ENCODE results near the gene FNDC3A. TPM values are rescaled to one million over a fixed set of nuclear protein-coding genes. Genes with fewer than 3 reads are reported as not detected.

Gene FNDC3A
- total and polyA plus RNA-seq, 2 experiments from 2014 or later = 19.5 to 50.4 TPM

GRCh38 chr13:49071341-49071937 is 95.7 kb downstream of the FNDC3A start:
- DNase-seq = no peak
- H3K9me2 ChIP-seq (ENCODE audit: insufficient read depth) = no peaks in the 10 kb centered on the region
- 0 out of 2 replicates have a peak, but pooled peaks cover 7% of the 10 kb centered on the region for H3K36me3 ChIP-seq (ENCODE audit: low read depth)
- peaks cover 67% of the 10 kb centered on the region for H3K79me2 ChIP-seq (ENCODE audit: insufficient read depth)
- no peaks in the 10 kb centered on the region for H4K20me1 ChIP-seq (ENCODE audit: insufficient read depth)
- no peak overlapping the region for H3K4me3 ChIP-seq
- H3F3A ChIP-seq (ENCODE audit: insufficient read depth) = peaks cover 16% of the 10 kb centered on the region
- H2AFZ ChIP-seq = no peak overlapping the region
- TF ChIP-seq EZH2 (IDR thresholded peaks at IDR 0.05; ENCODE audit: insufficient read depth, poor library complexity, severe bottlenecking) (no peak), EZH2phosphoT487 (IDR thresholded peaks at IDR 0.05; ENCODE audit: insufficient read depth, low read depth) (no peak)
- no peak overlapping the region for H3K27ac ChIP-seq
- no peak overlapping the region for H3K9ac ChIP-seq
- in situ Hi-C loops (cut with MboI) = no loop called here
- H3K27me3 ChIP-seq (replicated peaks; ENCODE audit: insufficient read depth) = no peaks in the 10 kb centered on the region
- H3K4me2 ChIP-seq (ENCODE audit: unreplicated experiment) = no peak overlapping the region
- no peaks in the 10 kb centered on the region for H3K9me3 ChIP-seq (ENCODE audit: low read depth)
- WGBS, 2 experiments (ENCODE audit: low coverage in 1 of 2, low lambda C conversion rate in 2 of 2, missing lambda C conversion rate in 2 of 2) = 95 to 96% methylated on average over 1 of the region's 1 CpG
- H3K4me1 ChIP-seq (ENCODE audit: insufficient read depth) = peaks cover 10% of the 10 kb centered on the region

- WGBS, 2 experiments (ENCODE audit: low coverage in 1 of 2, low lambda C conversion rate in 2 of 2, missing lambda C conversion rate in 2 of 2) = 79% methylated on average over 4 of the region's 4 CpGs
- Histone ChIP-seq H3K79me2 (ENCODE audit: insufficient read depth) (peaks cover 86% of the 10 kb centered on the region), H4K20me1 (ENCODE audit: insufficient read depth) (no peaks in the 10 kb centered on the region), H3K36me3 (ENCODE audit: low read depth) (no peaks in the 10 kb centered on the region; the same call in 1 of the 2 replicates), H3K9me2 (ENCODE audit: insufficient read depth) (no peaks in the 10 kb centered on the region), H3K27me3 (replicated peaks; ENCODE audit: insufficient read depth) (no peaks in the 10 kb centered on the region), H3K27ac (peak overlapping the region; percentile 54), H3K9ac (no peak overlapping the region), H3K9me3 (ENCODE audit: low read depth) (no peaks in the 10 kb centered on the region), H3K4me1 (ENCODE audit: insufficient read depth) (peaks cover 25% of the 10 kb centered on the region), H3K4me3 (no peak overlapping the region), H2AFZ (no peak overlapping the region), H3K4me2 (ENCODE audit: unreplicated experiment) (peak overlapping the region; percentile 29), H3F3A (ENCODE audit: insufficient read depth) (peaks cover 26% of the 10 kb centered on the region; the same call in 1 of the 2 replicates)
- TF ChIP-seq EZH2 (IDR thresholded peaks at IDR 0.05; ENCODE audit: insufficient read depth, poor library complexity, severe bottlenecking) (no peak), EZH2phosphoT487 (IDR thresholded peaks at IDR 0.05; ENCODE audit: insufficient read depth, low read depth) (no peak)
- in situ Hi-C loops (cut with MboI) = no loop called here
- peak; percentile 89 for DNase-seq
Observed at GRCh38 chr13:49082653-49083536, 107.2 kb downstream of the FNDC3A start.

- DNase-seq = no peak
- no peak overlapping the region for H3K4me3 ChIP-seq
- H4K20me1 ChIP-seq (ENCODE audit: insufficient read depth) = no peaks in the 10 kb centered on the region
- no peak overlapping the region for H2AFZ ChIP-seq
- H3K4me1 ChIP-seq (ENCODE audit: insufficient read depth) = peaks cover 25% of the 10 kb centered on the region
- TF ChIP-seq EZH2phosphoT487 (IDR thresholded peaks at IDR 0.05; ENCODE audit: insufficient read depth, low read depth) (no peak), EZH2 (IDR thresholded peaks at IDR 0.05; ENCODE audit: insufficient read depth, poor library complexity, severe bottlenecking) (no peak)
- peaks cover 22% of the 10 kb centered on the region; the same call in 1 of the 2 replicates for H3F3A ChIP-seq (ENCODE audit: insufficient read depth)
- in situ Hi-C loops (cut with MboI) = no loop called here
- no peak overlapping the region for H3K27ac ChIP-seq
- no peak overlapping the region for H3K9ac ChIP-seq
- no peaks in the 10 kb centered on the region for H3K9me3 ChIP-seq (ENCODE audit: low read depth)
- 79 to 81% methylated on average over 3 of the region's 3 CpGs for WGBS, 2 experiments (ENCODE audit: low coverage in 1 of 2, low lambda C conversion rate in 2 of 2, missing lambda C conversion rate in 2 of 2)
- no peaks in the 10 kb centered on the region for H3K36me3 ChIP-seq (ENCODE audit: low read depth)
- no peaks in the 10 kb centered on the region for H3K9me2 ChIP-seq (ENCODE audit: insufficient read depth)
- H3K79me2 ChIP-seq (ENCODE audit: insufficient read depth) = peaks cover 91% of the 10 kb centered on the region
- no peaks in the 10 kb centered on the region for H3K27me3 ChIP-seq (replicated peaks; ENCODE audit: insufficient read depth)
- H3K4me2 ChIP-seq (ENCODE audit: unreplicated experiment) = no peak overlapping the region
Observed at GRCh38 chr13:49084961-49085360, 109.2 kb downstream of the FNDC3A start.

- Histone ChIP-seq H3K79me2 (ENCODE audit: insufficient read depth) (peaks cover 77% of the 10 kb centered on the region), H3K9me3 (ENCODE audit: low read depth) (no peaks in the 10 kb centered on the region), H2AFZ (no peak overlapping the region), H3K4me1 (ENCODE audit: insufficient read depth) (peaks cover 25% of the 10 kb centered on the region), H3K4me2 (ENCODE audit: unreplicated experiment) (peak overlapping the region; percentile 19), H3K36me3 (ENCODE audit: low read depth) (no peaks in the 10 kb centered on the region), H3K9ac (no peak overlapping the region), H4K20me1 (ENCODE audit: insufficient read depth) (no peaks in the 10 kb centered on the region), H3F3A (ENCODE audit: insufficient read depth) (peaks cover 16% of the 10 kb centered on the region; the same call in 1 of the 2 replicates), H3K9me2 (ENCODE audit: insufficient read depth) (no peaks in the 10 kb centered on the region), H3K27ac (no peak overlapping the region), H3K27me3 (replicated peaks; ENCODE audit: insufficient read depth) (no peaks in the 10 kb centered on the region), H3K4me3 (no peak overlapping the region)
- in situ Hi-C loops (cut with MboI) = no loop called here
- no peak for TF ChIP-seq EZH2 (IDR thresholded peaks at IDR 0.05; ENCODE audit: insufficient read depth, poor library complexity, severe bottlenecking)
- no peak for TF ChIP-seq EZH2phosphoT487 (IDR thresholded peaks at IDR 0.05; ENCODE audit: insufficient read depth, low read depth)
- 0% methylated on average over 2 of the region's 2 CpGs for WGBS, 2 experiments (ENCODE audit: low coverage in 1 of 2, low lambda C conversion rate in 2 of 2, missing lambda C conversion rate in 2 of 2)
- DNase-seq = peak; percentile 76
Observed at GRCh38 chr13:49086722-49087121, 111.0 kb downstream of the FNDC3A start.
